GM18868 (cell line): ENCODE data around the gene ZXDC.

ENCODE experiments used
- ATAC-seq: cut with Tn5 transposase; IDR thresholded peaks from one replicate; pipeline ENCODE4 v1.9.1; 2021; ENCODE audit warnings: mild to moderate bottlenecking, moderate library complexity; ENCODE audit not compliant: unreplicated experiment

The ZXDC gene

GRCh38 chr3:126418661-126419131 is 57.0 kb downstream of the ZXDC start:
- ATAC-seq: no peak

GRCh38 chr3:126417981-126418530 is 57.6 kb downstream of the ZXDC start:
- no peak for ATAC-seq

- no peak for ATAC-seq
Observed at GRCh38 chr3:126417515-126417914, 58.2 kb downstream of the ZXDC start.

- ATAC-seq: no peak
Observed at GRCh38 chr3:126416943-126417342, 58.7 kb downstream of the ZXDC start.

DNA sequence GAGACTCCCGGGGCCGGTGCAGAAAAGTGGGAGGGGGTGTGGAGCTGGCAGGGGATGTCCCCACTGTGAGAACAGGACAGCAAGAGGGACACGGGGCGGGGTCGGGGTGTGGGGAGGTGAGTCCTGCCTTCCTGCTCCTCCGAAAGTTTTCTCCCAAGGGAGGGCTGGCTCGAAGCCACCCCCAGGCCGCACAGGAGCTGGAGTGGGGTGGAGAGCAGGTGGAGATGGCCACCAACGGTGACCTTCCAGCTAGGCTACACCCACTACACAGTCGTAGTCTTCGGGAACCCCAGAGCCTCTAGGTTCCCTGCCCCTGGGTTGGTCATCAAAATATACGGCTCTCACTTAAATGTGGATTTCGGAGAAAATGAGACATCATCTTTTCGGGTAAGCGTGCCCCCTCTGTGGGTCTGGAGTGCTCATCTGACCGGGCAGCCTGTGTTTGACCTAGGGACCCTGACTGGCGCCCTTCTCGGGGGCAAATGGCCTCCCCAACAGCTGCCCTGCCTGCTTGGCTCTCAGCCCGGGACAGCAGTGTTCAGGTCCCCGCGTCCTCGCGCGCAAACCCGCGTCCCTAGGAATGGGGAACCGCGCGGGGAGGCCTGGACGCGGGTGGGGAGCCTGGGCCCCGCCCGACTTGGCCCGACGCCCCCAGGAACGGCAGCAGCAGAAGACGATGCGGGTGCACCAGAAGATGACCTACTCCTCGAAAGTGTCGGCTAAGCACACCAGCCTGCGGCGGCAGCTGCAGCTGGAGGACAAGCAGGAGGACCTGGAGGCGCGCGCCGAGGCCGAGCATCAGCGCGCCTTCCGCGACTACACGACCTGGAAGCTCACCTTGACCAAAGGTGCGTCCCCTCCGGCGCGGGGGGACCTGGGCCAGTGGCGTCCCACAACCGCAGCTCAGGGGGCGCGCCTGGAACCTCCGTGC is 59.8 kb downstream of the ZXDC start:
- ATAC-seq: no peak

- no peak for ATAC-seq
Observed at GRCh38 chr3:126414961-126415660, 60.6 kb downstream of the ZXDC start.

- no peak for ATAC-seq
Observed at GRCh38 chr3:126414406-126414805, 61.3 kb downstream of the ZXDC start.

- ATAC-seq: no peak
Observed at GRCh38 chr3:126413693-126414080, 62.0 kb downstream of the ZXDC start.

DNA sequence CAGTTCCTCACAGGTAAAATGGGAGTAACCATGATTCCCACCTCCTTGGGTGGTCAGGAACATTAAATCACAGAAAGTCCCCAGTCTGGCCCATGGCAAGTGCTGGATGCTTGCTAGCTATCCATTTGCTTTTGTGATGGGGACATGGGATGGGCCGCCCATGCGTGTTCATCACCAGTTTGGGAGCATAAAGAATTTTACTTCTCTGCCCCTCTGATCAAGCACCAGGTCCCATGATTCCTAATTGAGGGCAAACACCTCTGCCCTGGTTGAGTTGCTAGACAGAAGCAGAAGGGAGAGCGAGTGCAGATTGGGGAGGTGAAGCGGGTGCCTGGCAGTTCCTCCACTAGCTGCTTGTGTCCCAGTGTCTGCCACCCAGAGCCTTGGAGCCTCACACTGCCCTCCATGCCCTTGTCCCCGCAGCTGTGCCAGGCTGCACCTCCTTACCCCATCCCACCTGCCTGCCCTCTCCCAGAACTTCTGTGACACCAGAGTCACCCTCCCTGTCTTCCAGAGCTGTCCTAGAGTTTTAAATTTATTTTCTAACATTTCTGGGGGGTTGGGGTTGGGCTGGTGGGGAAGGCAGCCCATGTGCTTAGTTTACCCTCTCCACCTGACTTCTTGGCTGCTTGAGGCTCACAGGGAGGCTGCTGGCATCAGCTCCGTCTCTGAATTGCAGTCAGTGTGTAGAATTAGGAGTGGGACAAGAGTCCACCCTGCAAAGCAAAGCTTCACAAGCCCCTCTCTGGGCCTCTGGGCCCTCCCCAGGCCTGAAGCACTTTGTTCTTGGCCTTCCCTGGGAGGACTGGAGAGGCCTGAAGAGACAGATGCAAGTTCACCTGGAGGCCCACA is 62.6 kb downstream of the ZXDC start:
- no peak for ATAC-seq

- no peak for ATAC-seq
Observed at GRCh38 chr3:126408099-126408498, 67.6 kb downstream of the ZXDC start.

GRCh38 chr3:126407412-126408044 is 68.2 kb downstream of the ZXDC start:
- no peak for ATAC-seq

- ATAC-seq: no peak
Observed at GRCh38 chr3:126406389-126407296, 69.0 kb downstream of the ZXDC start.

DNA sequence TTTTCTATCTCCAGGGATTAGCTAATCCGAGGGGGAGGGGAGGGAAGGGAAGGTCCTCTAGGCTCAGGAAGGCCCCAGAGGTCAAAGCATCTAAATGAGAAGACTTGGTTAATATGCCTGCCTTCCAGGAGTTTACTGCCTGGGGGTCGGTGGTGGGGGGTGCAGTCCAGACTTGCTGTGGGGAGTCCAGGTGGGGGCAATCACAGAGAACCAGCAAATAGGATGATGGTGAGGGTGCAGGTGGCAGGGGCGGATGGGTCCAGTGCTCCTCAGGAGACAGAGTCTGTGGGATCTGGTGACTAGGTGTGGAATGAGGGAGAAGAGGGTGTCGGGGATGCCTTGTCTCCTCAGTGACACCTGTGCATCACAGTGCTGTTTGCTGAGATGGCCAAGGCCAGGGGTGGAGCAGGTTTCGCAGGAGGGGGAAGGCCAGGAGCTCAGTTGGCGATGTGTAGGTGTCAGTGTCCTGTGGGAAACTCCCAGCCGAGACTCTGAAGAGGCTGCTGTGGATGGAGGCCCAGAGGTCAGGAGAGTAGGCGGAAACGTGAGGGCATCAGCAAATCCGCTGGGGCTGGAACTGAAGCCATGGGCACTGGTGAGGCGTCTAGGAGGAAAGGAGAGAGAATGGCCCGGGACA is 72.9 kb downstream of the ZXDC start:
- ATAC-seq: no peak

- ATAC-seq: no peak
Observed at GRCh38 chr3:126402178-126402577, 73.5 kb downstream of the ZXDC start.

DNA sequence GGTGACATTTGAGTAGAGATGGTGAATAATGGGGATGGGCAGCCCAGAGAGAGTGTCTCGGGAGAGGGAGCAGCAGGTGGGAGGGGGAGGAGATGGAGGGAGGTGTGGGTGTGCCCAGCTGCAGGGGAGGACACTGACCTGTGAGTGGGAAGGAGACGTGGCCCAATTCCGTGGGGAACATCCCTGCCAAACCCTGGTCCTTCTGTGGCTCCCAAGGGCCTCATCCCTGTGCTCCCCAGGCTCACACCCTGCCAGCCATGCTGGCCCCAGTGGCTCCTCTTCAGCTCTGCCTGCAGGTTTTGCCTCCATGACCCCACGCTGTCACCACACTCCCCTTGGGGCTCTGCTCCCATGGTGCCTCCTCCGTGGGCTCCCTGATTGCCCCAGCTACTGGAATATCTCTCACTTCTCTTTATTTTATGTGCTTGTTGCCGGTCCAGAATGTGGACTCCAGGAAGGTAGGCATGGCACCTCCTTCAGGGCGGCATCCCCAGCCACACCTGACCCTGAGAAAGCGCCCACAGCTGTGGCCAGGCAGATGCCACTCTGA is 74.0 kb downstream of the ZXDC start:
- no peak for ATAC-seq

DNA sequence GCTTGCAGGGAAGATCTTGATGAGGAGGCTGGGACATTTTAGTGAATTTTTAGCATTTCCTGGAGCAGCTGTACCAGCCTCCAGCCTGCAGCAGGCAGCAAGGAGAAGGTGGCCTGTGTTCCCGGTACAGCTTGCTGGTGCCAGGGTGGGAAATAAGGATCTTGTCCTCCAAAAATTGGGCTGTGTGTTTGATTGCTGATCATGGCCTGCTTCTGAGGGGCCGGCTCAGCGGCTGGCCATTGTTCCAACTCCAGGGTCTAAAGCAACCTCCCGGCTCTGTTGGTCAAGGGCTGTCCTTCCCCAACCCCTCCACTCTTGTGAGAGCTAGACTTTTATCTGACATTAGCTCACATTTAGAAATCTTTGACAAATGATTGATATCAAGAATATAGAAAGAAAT is 75.9 kb downstream of the ZXDC start:
- ATAC-seq: no peak

- peak; percentile 85 for ATAC-seq
Observed at GRCh38 chr3:126399351-126399735, 76.3 kb downstream of the ZXDC start.
